HG03558 (cell line): ENCODE measurements around the gene EVC.

Experiments used
- ATAC-seq: cut with Tn5 transposase; IDR thresholded peaks from one replicate; pipeline ENCODE4 v1.9.1; 2021; ENCODE audit warnings: moderate number of reproducible peaks; ENCODE audit not compliant: unreplicated experiment; ENCODE audit errors: extremely low read depth

EVC gene

GRCh38 chr4:5753766-5754528, 42.9 kb downstream of the EVC start:
- ATAC-seq: no peak

GRCh38 chr4:5754529-5754881, 43.5 kb downstream of the EVC start:
- no peak for ATAC-seq

- no peak for ATAC-seq
Observed at GRCh38 chr4:5755161-5755560, 44.2 kb downstream of the EVC start.

GRCh38 chr4:5755679-5756078, 44.7 kb downstream of the EVC start:
- no peak for ATAC-seq

GRCh38 chr4:5756271-5756670, 45.3 kb downstream of the EVC start:
- ATAC-seq: no peak

- no peak for ATAC-seq
Observed at GRCh38 chr4:5757091-5757490, 46.1 kb downstream of the EVC start.

GRCh38 chr4:5757536-5757935, 46.5 kb downstream of the EVC start:
- ATAC-seq: no peak

GRCh38 chr4:5757954-5758353, 47.0 kb downstream of the EVC start:
- ATAC-seq: no peak

GRCh38 chr4:5758741-5759140, 47.7 kb downstream of the EVC start:
- no peak for ATAC-seq

- no peak for ATAC-seq
Observed at GRCh38 chr4:5759236-5760075, 48.5 kb downstream of the EVC start.

GRCh38 chr4:5760246-5760645, 49.2 kb downstream of the EVC start:
- no peak for ATAC-seq

GRCh38 chr4:5760936-5761480, 50.0 kb downstream of the EVC start:
- no peak for ATAC-seq

GRCh38 chr4:5770051-5770450, 59.0 kb downstream of the EVC start:
- ATAC-seq: no peak

GRCh38 chr4:5772528-5773270, 61.7 kb downstream of the EVC start:
- ATAC-seq: no peak

- no peak for ATAC-seq
Observed at GRCh38 chr4:5773271-5773555, 62.2 kb downstream of the EVC start.

- no peak for ATAC-seq
Observed at GRCh38 chr4:5774416-5775036, 63.5 kb downstream of the EVC start.

- no peak for ATAC-seq
Observed at GRCh38 chr4:5776510-5776909, 65.5 kb downstream of the EVC start.

GRCh38 chr4:5780831-5781480, 70.0 kb downstream of the EVC start:
- no peak for ATAC-seq

- ATAC-seq: no peak
Observed at GRCh38 chr4:5781691-5782090, 70.7 kb downstream of the EVC start.

- no peak for ATAC-seq
Observed at GRCh38 chr4:5782829-5783476, 72.0 kb downstream of the EVC start.
